CD14-positive monocyte (primary cell): ENCODE data around the gene BRIP1. TPM values are rescaled to one million over a fixed set of nuclear protein-coding genes. Genes with fewer than 3 reads are reported as not detected.
"Not testable (repeated sequence)": the region's sequence is repeated elsewhere in the genome, so short reads cannot be mapped to it uniquely, and the experiment has no call there.

Experiments used
- DNase-seq, 3 donors: peaks; one replicate each; pipeline ENCODE4 v3.0.0-alpha.2; 2011 to 2022
- H2AFZ ChIP-seq: 2 replicates; pipeline ENCODE4 v1.6.0; 2012; ENCODE audit warnings: mild to moderate bottlenecking, low read depth, low read length, inconsistent platforms; ENCODE audit not compliant: insufficient read depth, poor library complexity, severe bottlenecking
- H3K27ac ChIP-seq, 2 donors: 1 replicate in 1 of 2; 2 replicates in 1 of 2; pipeline ENCODE4 v1.5.1; 2012 to 2013; ENCODE audit warnings: low read length in 2 of 2, control low read depth in 1 of 2, inconsistent platforms in 1 of 2, low read depth in 1 of 2, mild to moderate bottlenecking in 1 of 2
- H3K27me3 ChIP-seq, 2 donors: one replicate each; pipeline versions ENCODE4 v1.6.0 to v1.6.1; 2011 to 2013; ENCODE audit warnings: low read length in 2 of 2; ENCODE audit not compliant: control insufficient read depth in 2 of 2, insufficient read depth in 2 of 2
- H3K36me3 ChIP-seq, 2 donors: replicated peaks in 1 of 2; 1 replicate in 1 of 2; 2 replicates in 1 of 2; pipeline versions ENCODE4 v1.5.1 to v1.6.1; 2012 to 2013; ENCODE audit warnings: low read length in 2 of 2, control low read depth in 1 of 2, inconsistent platforms in 1 of 2, mild to moderate bottlenecking in 1 of 2; ENCODE audit not compliant: insufficient read depth in 2 of 2, control insufficient read depth in 1 of 2
- H3K4me1 ChIP-seq, 2 donors: 1 replicate in 1 of 2; 2 replicates in 1 of 2; pipeline versions ENCODE4 v1.5.1 to v1.6.1; 2012 to 2013; ENCODE audit warnings: low read length in 2 of 2, control low read depth in 1 of 2, inconsistent platforms in 1 of 2, mild to moderate bottlenecking in 1 of 2, moderate library complexity in 1 of 2; ENCODE audit not compliant: insufficient read depth in 2 of 2, control insufficient read depth in 1 of 2
- H3K4me2 ChIP-seq: replicated peaks from 2 replicates; pipeline ENCODE3; 2012; ENCODE audit warnings: low read length, moderate library complexity, mild to moderate bottlenecking; ENCODE audit not compliant: poor library complexity, severe bottlenecking; ENCODE audit errors: extremely low read depth
- H3K4me3 ChIP-seq, 3 experiments: fragments of 200-600 bp in 1 of 3; sonication (generic) in 1 of 3; replicated peaks in 1 of 3; 1 replicate in 2 of 3; 2 replicates in 1 of 3; pipeline ENCODE4 v1.5.1; 2011 to 2013; ENCODE audit warnings: low read length in 3 of 3, mild to moderate bottlenecking in 3 of 3, control low read depth in 2 of 3, low read depth in 2 of 3, inconsistent platforms in 1 of 3, moderate library complexity in 1 of 3
- H3K79me2 ChIP-seq: 2 replicates; pipeline ENCODE4 v1.6.0; 2012; ENCODE audit warnings: mild to moderate bottlenecking, control low read depth, inconsistent platforms, low read length, moderate library complexity; ENCODE audit not compliant: insufficient read depth
- H3K9ac ChIP-seq: 2 replicates; pipeline ENCODE4 v1.6.0; 2017; ENCODE audit warnings: low read length, mild to moderate bottlenecking; ENCODE audit not compliant: insufficient read depth, poor library complexity, severe bottlenecking
- H3K9me3 ChIP-seq, 2 donors: replicated peaks in 1 of 2; 1 replicate in 1 of 2; 2 replicates in 1 of 2; pipeline versions ENCODE4 v1.5.1 to v1.6.1; 2012 to 2013; ENCODE audit warnings: low read length in 2 of 2, control low read depth in 1 of 2; ENCODE audit not compliant: control insufficient read depth in 1 of 2, insufficient read depth in 1 of 2
- H4K20me1 ChIP-seq: 2 replicates; pipeline ENCODE4 v1.6.0; 2012; ENCODE audit warnings: mild to moderate bottlenecking, low read length, control low read depth, moderate library complexity; ENCODE audit not compliant: insufficient read depth
- H3K27ac Mint-ChIP-seq, 7 donors: one replicate each; pipeline ENCODE4 v1.8.0; 2020; ENCODE audit warnings: mild to moderate bottlenecking in 7 of 7, mixed read lengths in 7 of 7, moderate library complexity in 6 of 7, inconsistent platforms in 2 of 7
- H3K27me3 Mint-ChIP-seq, 3 donors: one replicate each; pipeline ENCODE4 v1.8.0; 2021 to 2022; ENCODE audit warnings: low read depth in 3 of 3, mild to moderate bottlenecking in 3 of 3, mixed read lengths in 3 of 3, moderate library complexity in 3 of 3, inconsistent platforms in 1 of 3
- H3K36me3 Mint-ChIP-seq, 2 donors: one replicate each; pipeline ENCODE4 v1.8.0; 2020; ENCODE audit warnings: mixed read lengths in 2 of 2, inconsistent platforms in 1 of 2, mild to moderate bottlenecking in 1 of 2
- H3K4me1 Mint-ChIP-seq: one replicate; pipeline ENCODE4 v1.8.0; 2020; ENCODE audit warnings: mild to moderate bottlenecking, mixed read lengths
- H3K4me3 Mint-ChIP-seq, 2 donors: one replicate each; pipeline ENCODE4 v1.8.0; 2020; ENCODE audit warnings: mild to moderate bottlenecking in 2 of 2, mixed read lengths in 2 of 2, moderate library complexity in 1 of 2
- H3K9me3 Mint-ChIP-seq, 7 donors: one replicate each; pipeline ENCODE4 v1.8.0; 2020 to 2022; ENCODE audit warnings: mixed read lengths in 7 of 7, mild to moderate bottlenecking in 6 of 7, moderate library complexity in 6 of 7, inconsistent platforms in 2 of 7
- CTCF ChIP-seq: fragments of 200-600 bp; IDR thresholded peaks from one replicate; pipeline ENCODE4 v1.8.0; 2022; ENCODE audit warnings: antibody characterized with exemption, mild to moderate bottlenecking
- WGBS: methylation state at CpG from one replicate; pipeline ENCODE4 v1.1.5; 2013; ENCODE audit warnings: missing lambda C conversion rate; ENCODE audit not compliant: insufficient coverage; 5-methylcytosine and 5-hydroxymethylcytosine counted together
- intact Hi-C, 2 donors: fragments of 100-400 bp; cut with micrococcal nuclease; formaldehyde crosslinking; loops; one replicate each; pipeline versions ENCODE4 v1.15.0 to v1.15.1; 2023
- polyA plus RNA-seq, 3 donors: library from polyadenylated mRNA; depleted of rRNA in 1 of 3; unstranded in 2 of 3; stranded (reverse) in 1 of 3; fragments of 300-500 nt in 2 of 3; fragments of >200 nt in 1 of 3; fragmentation: Illumina TruSeq in 2 of 3; gene quantifications; 1 replicate in 2 of 3; 2 replicates in 1 of 3; pipeline ENCODE4 v1.2.3, GENCODE V29; 2012 to 2021

Gene BRIP1
- polyA plus RNA-seq, 3 donors = 0.11 to 0.12 TPM; not detected in 1

GRCh38 chr17:61828694-61829093 is 34.6 kb downstream of the BRIP1 start:
- no peak for TF ChIP-seq CTCF
- H3K9me3 Mint-ChIP-seq = peaks cover 0 to 9% (median 2%) of the 10 kb centered on the region in 7 donors
- no peaks in the 10 kb centered on the region for H3K4me1 Mint-ChIP-seq
- Histone ChIP-seq H3K4me3 (no peak overlapping the region), H3K9me3 (no peaks in the 10 kb centered on the region), H3K79me2 (no peaks in the 10 kb centered on the region), H4K20me1 (no peaks in the 10 kb centered on the region), H3K4me1 (no peaks in the 10 kb centered on the region), H3K9ac (no peak overlapping the region), H3K27ac (no peak overlapping the region), H2AFZ (no peak overlapping the region), H3K36me3 (no peaks in the 10 kb centered on the region), H3K4me2 (no peak overlapping the region), H3K27me3 (no peaks in the 10 kb centered on the region)
- WGBS = no CpG with 5 or more reads among the region's 1 CpG
- intact Hi-C loops = no loop called here
- H3K27me3 Mint-ChIP-seq = peaks cover 0 to 2% (median 0%) of the 10 kb centered on the region in 3 donors
- H3K36me3 Mint-ChIP-seq = peaks cover 22 to 46% of the 10 kb centered on the region in 2 donors
- no peak overlapping the region for H3K27ac Mint-ChIP-seq
- no peak overlapping the region for H3K4me3 Mint-ChIP-seq
- no peak for DNase-seq

- Histone ChIP-seq H3K9me3 (no peaks in the 10 kb centered on the region), H3K4me3 (no peak overlapping the region), H3K4me1 (no peaks in the 10 kb centered on the region), H4K20me1 (no peaks in the 10 kb centered on the region), H3K9ac (no peak overlapping the region), H3K36me3 (no peaks in the 10 kb centered on the region), H3K27ac (no peak overlapping the region), H3K79me2 (no peaks in the 10 kb centered on the region), H2AFZ (no peak overlapping the region), H3K4me2 (no peak overlapping the region), H3K27me3 (no peaks in the 10 kb centered on the region)
- Mint-ChIP-seq H3K27ac (peak overlapping the region in 1 of 7 donors; percentile 62), H3K36me3 (peaks cover 22 to 50% of the 10 kb centered on the region in 2 donors), H3K4me3 (no peak overlapping the region), H3K9me3 (peaks cover 0 to 9% (median 2%) of the 10 kb centered on the region in 7 donors), H3K4me1 (no peaks in the 10 kb centered on the region), H3K27me3 (peaks cover 0 to 2% (median 0%) of the 10 kb centered on the region in 3 donors)
- no peak for TF ChIP-seq CTCF
- no peak for DNase-seq
- WGBS = 100% methylated on average over 2 of the region's 8 CpGs
- intact Hi-C loops = no loop called here
Measured at GRCh38 chr17:61827649-61828395, 35.5 kb downstream of the BRIP1 start.

- intact Hi-C loops = not testable (repeated sequence)
Measured at GRCh38 chr17:61826866-61827265, 36.5 kb downstream of the BRIP1 start.

More at GRCh38 chr17:61826866-61827265, 36.5 kb downstream of the BRIP1 start:
- H4K20me1 ChIP-seq, H3K79me2 ChIP-seq, H3K4me1 ChIP-seq, H3K27ac ChIP-seq, H3K4me2 ChIP-seq, H3K4me3 Mint-ChIP-seq, H3K27ac Mint-ChIP-seq, H3K9ac ChIP-seq, DNase-seq, H3K4me1 Mint-ChIP-seq, H2AFZ ChIP-seq, H3K27me3 ChIP-seq, H3K9me3 ChIP-seq, H3K27me3 Mint-ChIP-seq, H3K4me3 ChIP-seq, H3K9me3 Mint-ChIP-seq, H3K36me3 ChIP-seq: not testable (repeated sequence)
- WGBS = no CpG with 5 or more reads among the region's 1 CpG
- H3K36me3 Mint-ChIP-seq = peaks cover 23 to 53% of the 10 kb centered on the region in 2 donors
